IPS-18a (cell line): ENCODE data around the gene OR5K4.

Experiments
- H3K27ac ChIP-seq: one replicate; pipeline ENCODE4 v1.5.1; 2013; ENCODE audit warnings: low read length
- H3K27me3 ChIP-seq: one replicate; pipeline ENCODE4 v1.6.1; 2013; ENCODE audit warnings: mild to moderate bottlenecking, low read length; ENCODE audit not compliant: control insufficient read depth, insufficient read depth
- H3K36me3 ChIP-seq: one replicate; pipeline ENCODE4 v1.6.1; 2013; ENCODE audit warnings: low read depth, low read length; ENCODE audit not compliant: control insufficient read depth
- H3K4me1 ChIP-seq: one replicate; pipeline ENCODE4 v1.6.1; 2013; ENCODE audit warnings: low read depth, low read length; ENCODE audit not compliant: control insufficient read depth
- H3K4me3 ChIP-seq: one replicate; pipeline ENCODE4 v1.5.1; 2013; ENCODE audit warnings: low read length
- H3K9ac ChIP-seq: one replicate; pipeline ENCODE4 v1.6.1; 2013; ENCODE audit warnings: mild to moderate bottlenecking, low read length, moderate library complexity
- H3K9me3 ChIP-seq: one replicate; pipeline ENCODE4 v1.6.1; 2013; ENCODE audit warnings: low read depth, low read length; ENCODE audit not compliant: control insufficient read depth

The OR5K4 gene

GRCh38 chr3:98339031-98339430, 14.6 kb upstream of the OR5K4 start:
- H3K9me3 ChIP-seq, result no peaks in the 10 kb centered on the region

GRCh38 chr3:98341758-98342157, 11.9 kb upstream of the OR5K4 start:
- Histone ChIP-seq H3K27me3 (no peaks in the 10 kb centered on the region), H3K9ac (no peak overlapping the region), H3K4me3 (no peak overlapping the region), H3K27ac (no peak overlapping the region), H3K9me3 (no peaks in the 10 kb centered on the region), H3K36me3 (no peaks in the 10 kb centered on the region), H3K4me1 (no peaks in the 10 kb centered on the region)

More at GRCh38 chr3:98339031-98339430, 14.6 kb upstream of the OR5K4 start:
- H3K27me3 ChIP-seq, result no peaks in the 10 kb centered on the region
- H3K9ac ChIP-seq, result no peak overlapping the region
- H3K4me1 ChIP-seq, result no peaks in the 10 kb centered on the region
- no peak overlapping the region for H3K4me3 ChIP-seq
- H3K27ac ChIP-seq, result no peak overlapping the region
- H3K36me3 ChIP-seq, result no peaks in the 10 kb centered on the region

- no peak overlapping the region for H3K27ac ChIP-seq
- H3K9ac ChIP-seq, result no peak overlapping the region
- no peaks in the 10 kb centered on the region for H3K4me1 ChIP-seq
- H3K4me3 ChIP-seq, result no peak overlapping the region
- no peaks in the 10 kb centered on the region for H3K9me3 ChIP-seq
- no peaks in the 10 kb centered on the region for H3K27me3 ChIP-seq
- H3K36me3 ChIP-seq, result no peaks in the 10 kb centered on the region
Observed at GRCh38 chr3:98343647-98344507, 9.8 kb upstream of the OR5K4 start.

GRCh38 chr3:98350082-98350481, 3.6 kb upstream of the OR5K4 start:
- Histone ChIP-seq H3K4me1 (no peaks in the 10 kb centered on the region), H3K27me3 (no peaks in the 10 kb centered on the region), H3K27ac (no peak overlapping the region), H3K4me3 (no peak overlapping the region), H3K36me3 (no peaks in the 10 kb centered on the region), H3K9ac (no peak overlapping the region), H3K9me3 (no peaks in the 10 kb centered on the region)

- no peak overlapping the region for H3K27ac ChIP-seq
- no peak overlapping the region for H3K4me3 ChIP-seq
- H3K9me3 ChIP-seq, result no peaks in the 10 kb centered on the region
- no peaks in the 10 kb centered on the region for H3K27me3 ChIP-seq
- no peaks in the 10 kb centered on the region for H3K4me1 ChIP-seq
- H3K36me3 ChIP-seq, result no peaks in the 10 kb centered on the region
- H3K9ac ChIP-seq, result no peak overlapping the region
Observed at GRCh38 chr3:98359250-98359649, 5.6 kb downstream of the OR5K4 start.

GRCh38 chr3:98359993-98360675, 6.5 kb downstream of the OR5K4 start:
- Histone ChIP-seq H3K9me3 (no peaks in the 10 kb centered on the region), H3K4me3 (no peak overlapping the region), H3K27me3 (no peaks in the 10 kb centered on the region)

GRCh38 chr3:98360681-98361080, 7.0 kb downstream of the OR5K4 start:
- Histone ChIP-seq H3K4me3 (no peak overlapping the region), H3K27me3 (no peaks in the 10 kb centered on the region), H3K36me3 (no peaks in the 10 kb centered on the region), H3K27ac (no peak overlapping the region), H3K9ac (no peak overlapping the region), H3K4me1 (no peaks in the 10 kb centered on the region), H3K9me3 (no peaks in the 10 kb centered on the region)

More at GRCh38 chr3:98359993-98360675, 6.5 kb downstream of the OR5K4 start:
- H3K9ac ChIP-seq, result no peak overlapping the region
- no peak overlapping the region for H3K27ac ChIP-seq
- no peaks in the 10 kb centered on the region for H3K4me1 ChIP-seq
- no peaks in the 10 kb centered on the region for H3K36me3 ChIP-seq

GRCh38 chr3:98361289-98361688, 7.6 kb downstream of the OR5K4 start:
- Histone ChIP-seq H3K27me3 (no peaks in the 10 kb centered on the region), H3K4me1 (no peaks in the 10 kb centered on the region), H3K4me3 (no peak overlapping the region), H3K27ac (no peak overlapping the region), H3K36me3 (no peaks in the 10 kb centered on the region), H3K9ac (no peak overlapping the region), H3K9me3 (no peaks in the 10 kb centered on the region)

GRCh38 chr3:98367464-98368246, 14.0 kb downstream of the OR5K4 start:
- no peaks in the 10 kb centered on the region for H3K9me3 ChIP-seq
- H3K27ac ChIP-seq, result no peak overlapping the region
- H3K9ac ChIP-seq, result no peak overlapping the region
- no peaks in the 10 kb centered on the region for H3K27me3 ChIP-seq
- no peaks in the 10 kb centered on the region for H3K4me1 ChIP-seq
- no peak overlapping the region for H3K4me3 ChIP-seq
- no peaks in the 10 kb centered on the region for H3K36me3 ChIP-seq

GRCh38 chr3:98371186-98371585, 17.5 kb downstream of the OR5K4 start:
- no peak overlapping the region for H3K27ac ChIP-seq
- no peaks in the 10 kb centered on the region for H3K36me3 ChIP-seq
- H3K9me3 ChIP-seq, result no peaks in the 10 kb centered on the region
- no peak overlapping the region for H3K4me3 ChIP-seq
- no peaks in the 10 kb centered on the region for H3K27me3 ChIP-seq
- H3K4me1 ChIP-seq, result no peaks in the 10 kb centered on the region
- no peak overlapping the region for H3K9ac ChIP-seq

GRCh38 chr3:98371853-98372252, 18.2 kb downstream of the OR5K4 start:
- Histone ChIP-seq H3K36me3 (no peaks in the 10 kb centered on the region), H3K27me3 (no peaks in the 10 kb centered on the region), H3K4me3 (no peak overlapping the region), H3K9me3 (no peaks in the 10 kb centered on the region), H3K27ac (no peak overlapping the region), H3K4me1 (no peaks in the 10 kb centered on the region), H3K9ac (no peak overlapping the region)
